GM21619 (cell line): ENCODE measurements around the gene SEC14L3.

ENCODE experiments used
- ATAC-seq: cut with Tn5 transposase; IDR thresholded peaks from one replicate; pipeline ENCODE4 v1.9.1; 2021; ENCODE audit not compliant: unreplicated experiment

Gene SEC14L3

GRCh38 chr22:30424534-30425326 lies 47.1 kb downstream of the SEC14L3 start:
- no peak for ATAC-seq

GRCh38 chr22:30423959-30424533 lies 47.8 kb downstream of the SEC14L3 start:
- peak; percentile 76 for ATAC-seq

DNA sequence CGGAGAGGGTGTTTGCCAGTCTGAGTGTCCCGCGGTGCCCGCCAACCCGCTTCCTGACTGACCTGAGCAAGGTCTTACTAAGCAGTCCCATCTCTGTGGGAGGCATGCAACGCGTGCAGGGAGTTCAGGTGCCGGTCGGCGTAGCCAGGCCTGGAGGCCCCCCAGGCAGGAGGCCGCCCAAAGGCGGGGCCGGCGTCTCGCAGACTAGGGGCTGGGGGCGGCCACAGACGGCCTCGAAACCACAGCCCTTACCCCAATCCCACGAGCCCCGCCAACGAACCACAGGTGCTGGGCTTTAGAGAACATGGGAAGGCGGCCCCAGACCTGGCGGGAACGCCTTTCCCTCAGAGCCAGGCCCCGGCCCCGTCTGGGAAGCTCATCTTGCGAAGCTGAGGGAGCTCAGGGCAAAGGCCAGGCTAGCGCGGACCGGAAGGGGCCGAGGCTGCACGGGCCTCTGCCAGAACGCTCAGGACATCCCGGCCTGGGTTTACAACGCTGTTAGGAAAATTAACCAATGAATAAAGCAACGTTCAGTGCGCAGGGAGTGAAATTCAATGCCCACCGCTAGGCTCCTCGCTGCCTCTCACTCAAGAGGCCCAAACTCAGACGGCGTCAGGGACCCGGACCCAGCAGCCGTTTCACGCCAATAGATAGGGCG lies 48.4 kb downstream of the SEC14L3 start:
- peak; percentile 22 for ATAC-seq

- ATAC-seq, result no peak
Observed at GRCh38 chr22:30422481-30423300, 49.1 kb downstream of the SEC14L3 start.

GRCh38 chr22:30421695-30422480 lies 49.9 kb downstream of the SEC14L3 start:
- no peak for ATAC-seq

GRCh38 chr22:30420347-30421125 lies 51.3 kb downstream of the SEC14L3 start:
- no peak for ATAC-seq

DNA sequence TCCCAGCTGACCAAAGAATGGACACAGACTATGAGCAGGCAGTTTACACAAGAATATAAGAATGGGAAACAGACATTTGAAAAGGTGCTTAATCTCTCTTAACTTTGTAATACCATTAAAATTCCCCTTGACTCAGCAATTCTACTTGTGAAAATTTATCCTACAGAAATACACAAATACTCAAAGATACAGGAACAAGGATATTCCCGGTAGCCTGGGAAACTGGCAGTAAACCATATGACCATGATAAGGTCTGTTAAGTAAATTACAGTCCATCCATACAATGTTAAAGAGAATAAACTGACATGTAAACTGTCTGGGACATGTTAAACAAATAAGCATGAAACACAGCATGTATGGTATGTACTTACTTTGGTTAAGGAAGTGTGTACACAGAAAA lies 55.0 kb downstream of the SEC14L3 start:
- ATAC-seq, result no peak

DNA sequence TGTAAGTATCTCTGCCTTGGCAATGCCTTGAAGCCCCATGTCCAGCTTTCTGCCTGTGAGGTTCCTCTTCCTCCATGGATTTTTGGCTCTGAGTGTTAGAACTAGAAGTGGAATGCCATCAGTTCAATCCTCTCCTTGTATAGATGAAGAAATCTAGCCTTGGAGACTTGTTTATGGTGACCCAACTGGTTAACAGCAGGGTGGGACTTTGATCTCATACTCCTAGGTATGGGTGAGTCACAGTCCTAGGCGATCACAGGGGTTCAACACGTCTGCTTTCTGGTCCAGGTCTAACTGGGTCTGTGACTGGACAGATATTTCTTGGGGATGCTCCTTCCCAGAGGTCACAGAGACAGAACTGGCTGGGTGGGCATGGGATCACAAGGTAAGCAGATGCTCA lies 55.4 kb downstream of the SEC14L3 start:
- no peak for ATAC-seq

- no peak for ATAC-seq
Observed at GRCh38 chr22:30414525-30415047, 57.2 kb downstream of the SEC14L3 start.

- ATAC-seq, result no peak
Observed at GRCh38 chr22:30413745-30414524, 57.9 kb downstream of the SEC14L3 start.

- ATAC-seq, result no peak
Observed at GRCh38 chr22:30413001-30413400, 58.8 kb downstream of the SEC14L3 start.

DNA sequence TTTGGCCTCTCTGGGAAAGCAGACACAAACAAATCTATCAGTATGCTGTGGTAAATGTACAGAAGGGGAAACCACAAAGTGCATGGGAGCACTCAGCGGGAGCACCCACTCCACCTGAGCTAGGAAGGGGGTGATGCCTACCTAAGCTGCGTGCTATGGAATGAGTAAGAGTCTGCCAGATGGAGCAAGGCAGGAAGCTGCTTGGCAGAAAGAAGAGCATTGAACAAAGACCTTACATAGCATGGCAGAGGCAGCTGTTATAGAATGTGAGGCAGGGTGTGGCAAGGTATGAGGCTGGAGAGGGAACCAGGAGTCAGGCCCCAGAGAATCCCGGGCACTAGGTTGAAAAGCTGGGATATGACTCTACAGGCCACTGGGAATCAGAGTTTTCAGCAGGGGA lies 60.0 kb downstream of the SEC14L3 start:
- no peak for ATAC-seq
